ENCODE measurements around the gene ERG. TPM values are rescaled to one million over a fixed set of nuclear protein-coding genes. Genes with fewer than 3 reads are reported as not detected.

ERG gene
- polyA plus RNA-seq, 10 donors = 15.5 to 24.3 (median 19.6) TPM

DNA sequence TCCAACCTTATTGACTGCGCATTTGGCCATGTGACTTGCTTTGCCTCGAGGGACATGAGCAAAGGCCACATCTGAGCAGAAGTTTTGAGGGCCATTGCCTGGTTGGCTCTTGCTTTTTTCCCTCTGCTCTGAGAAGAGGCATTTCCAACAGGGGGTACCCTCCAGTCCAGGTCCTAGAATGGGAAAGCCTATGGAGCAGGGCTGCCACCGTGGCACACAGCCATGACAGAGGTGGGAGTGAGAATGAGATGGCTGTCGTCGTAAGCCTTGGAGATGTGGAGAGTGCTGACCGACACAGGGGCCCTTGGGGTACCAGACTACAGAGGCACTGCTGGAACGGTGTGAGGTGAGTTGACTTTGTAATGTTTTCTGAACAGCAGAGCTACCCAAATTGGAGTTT is 138.4 kb downstream of the ERG start:
- no peak for DNase-seq

DNA sequence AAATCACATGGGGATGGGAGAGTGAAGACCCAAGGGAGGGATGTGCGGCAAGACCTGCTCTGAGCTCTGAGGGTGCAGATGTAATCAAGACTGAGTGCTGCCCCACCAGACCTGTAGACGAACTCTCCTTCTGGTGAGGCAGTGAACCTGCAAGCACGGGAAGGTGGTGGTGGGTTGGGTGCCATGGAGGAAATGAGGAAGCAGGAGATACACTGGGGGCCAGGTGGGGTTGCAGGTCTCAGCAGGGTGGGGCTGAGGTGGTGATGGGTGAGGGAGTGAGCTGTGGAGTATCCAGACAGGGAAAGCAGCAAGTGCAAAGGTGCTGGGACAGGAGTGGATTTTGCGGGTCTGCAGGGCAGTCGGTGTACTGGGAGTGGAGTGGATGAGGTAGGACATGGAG is 139.2 kb downstream of the ERG start:
- no peak for DNase-seq

DNA sequence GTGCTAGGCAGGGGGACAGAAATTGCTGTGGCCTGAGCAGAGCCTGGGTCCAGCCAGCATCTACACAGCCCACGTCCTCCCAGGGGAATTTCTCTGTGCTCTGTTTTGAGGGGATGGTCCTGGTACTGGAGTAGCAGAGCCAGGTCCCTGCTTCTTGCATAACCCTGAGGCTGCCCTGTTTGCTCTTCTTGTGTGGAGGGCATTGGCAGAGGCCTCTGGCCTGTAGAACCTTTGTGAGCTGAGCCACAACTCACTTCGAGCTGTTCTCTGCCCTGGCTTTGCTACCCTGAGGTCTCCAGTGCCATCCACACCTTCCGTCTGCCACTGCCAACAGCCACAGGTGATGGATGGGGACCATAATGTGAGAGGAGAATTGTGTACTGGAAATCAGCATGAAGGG is 139.6 kb downstream of the ERG start:
- no peak for DNase-seq

DNA sequence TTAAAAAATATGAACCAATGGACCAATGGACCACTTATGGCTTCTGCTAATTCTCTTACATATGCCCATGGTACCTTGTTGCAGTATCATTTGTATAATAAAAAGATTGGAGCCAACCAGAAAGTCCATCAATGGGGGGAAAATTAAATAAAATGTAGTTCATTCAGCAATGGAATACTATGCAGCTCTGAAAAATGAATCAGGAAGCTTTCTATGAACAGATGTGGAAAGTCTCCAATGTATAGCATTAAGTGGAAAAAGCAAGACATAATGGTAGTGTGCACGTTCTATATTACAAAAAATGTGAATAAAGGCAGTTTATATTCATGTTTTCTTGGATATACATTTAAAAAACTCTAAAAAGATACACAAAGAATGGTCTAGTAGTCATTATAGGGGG is 140.2 kb downstream of the ERG start:
- no peak for DNase-seq

DNA sequence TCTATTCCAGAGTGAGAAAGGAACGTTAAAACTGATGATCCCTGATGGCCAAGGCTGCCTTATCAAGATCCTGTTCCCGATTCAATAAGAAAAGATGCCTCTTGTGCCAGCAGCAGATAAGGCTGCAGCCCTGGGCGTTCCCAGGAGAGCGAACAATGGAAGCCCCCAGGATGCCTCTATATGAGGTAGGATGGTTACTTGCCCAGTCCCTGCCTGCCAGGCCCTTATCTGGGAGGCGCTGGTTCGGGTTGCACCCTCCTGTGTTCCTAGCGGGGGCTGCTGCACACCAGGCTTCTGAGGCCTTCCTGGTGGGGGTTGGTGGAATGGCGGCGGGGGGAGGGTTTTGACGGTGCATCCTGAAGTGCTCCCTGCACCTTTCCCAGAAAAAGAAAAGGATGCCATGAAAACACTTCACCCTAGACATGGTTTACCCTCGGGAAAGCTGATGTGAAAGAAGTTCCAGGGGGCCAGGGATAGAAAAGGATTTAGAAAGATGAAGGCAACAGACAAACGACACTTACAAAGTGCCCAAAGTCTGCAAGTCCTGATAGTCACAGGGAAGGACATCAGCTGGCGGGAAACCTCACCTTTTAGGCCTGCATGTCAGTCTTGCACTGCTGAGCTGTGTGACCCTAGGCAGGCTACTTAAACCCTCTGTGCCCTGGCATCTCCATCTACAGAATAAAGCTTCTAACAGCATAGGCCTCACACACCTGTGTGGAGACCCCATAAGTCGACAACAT is 141.2 kb downstream of the ERG start:
- DNase-seq = no peak

DNA sequence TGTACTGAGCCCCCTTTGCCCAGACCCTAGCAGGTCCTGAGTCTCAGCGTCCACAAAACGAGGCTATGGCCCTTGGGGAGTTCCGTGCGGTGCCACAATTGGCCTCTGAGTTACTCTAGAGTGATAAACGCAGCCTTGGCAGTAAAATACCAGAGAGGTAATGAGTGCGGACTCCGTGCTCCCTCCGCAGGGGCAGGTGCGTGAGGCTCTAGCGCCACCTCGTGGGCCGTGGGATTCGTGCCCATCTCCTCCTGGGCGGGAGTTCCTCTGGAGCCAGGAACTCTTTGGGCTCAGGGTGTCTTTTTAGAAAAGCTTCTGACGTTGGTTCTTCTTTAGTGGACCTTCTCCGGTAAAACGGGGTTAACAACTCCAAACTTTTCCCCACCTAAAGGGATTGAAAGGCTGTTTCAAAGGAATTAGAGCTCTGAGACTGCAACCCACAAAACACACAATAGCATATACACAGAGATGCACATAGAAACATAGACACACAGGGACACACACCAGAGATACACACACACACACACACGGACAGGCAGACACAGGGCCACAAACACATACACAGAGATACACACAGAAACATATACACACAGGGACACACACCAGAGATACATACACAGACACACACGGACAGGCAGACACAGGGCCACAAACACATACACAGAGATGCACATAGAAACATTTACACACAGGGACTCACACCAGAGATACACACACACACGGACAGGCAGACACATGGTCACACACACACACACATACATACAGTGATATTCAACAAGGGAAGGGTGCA is 142.1 kb downstream of the ERG start:
- DNase-seq = peak; percentile 62 to 87 (median 82)

DNA sequence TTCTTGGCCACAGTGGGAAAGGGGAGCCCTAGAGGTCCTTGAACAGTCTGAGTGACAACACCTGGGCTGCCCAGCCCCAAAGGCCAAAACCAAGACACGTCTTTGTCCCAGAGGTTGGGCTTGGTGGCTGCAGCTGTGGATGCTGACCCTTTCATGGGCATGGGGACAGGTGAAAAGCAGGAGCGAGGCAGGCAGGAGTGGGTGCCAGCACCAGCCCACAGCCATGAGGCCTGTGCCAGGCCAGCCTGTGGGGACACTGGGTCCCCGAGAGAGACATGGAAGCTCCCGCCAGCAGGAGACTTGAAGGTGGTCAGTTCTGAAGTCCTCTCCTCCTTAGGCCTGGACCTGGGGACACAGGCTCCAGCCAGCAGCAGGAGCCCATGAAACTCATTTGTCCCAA is 142.9 kb downstream of the ERG start:
- no peak for DNase-seq

DNA sequence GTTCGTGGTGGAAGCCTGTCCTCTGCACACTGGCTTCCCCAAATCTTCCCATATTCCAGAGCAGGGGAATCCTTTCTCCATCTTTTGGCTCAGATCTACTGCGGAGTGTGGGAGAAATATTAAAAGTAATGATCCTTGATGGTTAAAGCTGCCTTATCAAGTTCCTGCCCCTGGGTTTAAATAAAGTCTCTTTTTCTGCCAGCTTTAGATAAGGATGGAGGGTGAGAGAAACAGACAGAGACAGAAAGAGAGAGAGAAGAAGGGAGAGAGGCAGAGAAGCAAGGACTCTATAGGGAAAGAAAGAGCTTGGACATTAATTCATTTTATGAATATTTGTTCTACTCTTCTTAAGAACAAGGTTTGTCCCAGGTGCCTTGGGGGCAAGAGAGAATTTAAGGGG is 143.5 kb downstream of the ERG start:
- DNase-seq = no peak

DNA sequence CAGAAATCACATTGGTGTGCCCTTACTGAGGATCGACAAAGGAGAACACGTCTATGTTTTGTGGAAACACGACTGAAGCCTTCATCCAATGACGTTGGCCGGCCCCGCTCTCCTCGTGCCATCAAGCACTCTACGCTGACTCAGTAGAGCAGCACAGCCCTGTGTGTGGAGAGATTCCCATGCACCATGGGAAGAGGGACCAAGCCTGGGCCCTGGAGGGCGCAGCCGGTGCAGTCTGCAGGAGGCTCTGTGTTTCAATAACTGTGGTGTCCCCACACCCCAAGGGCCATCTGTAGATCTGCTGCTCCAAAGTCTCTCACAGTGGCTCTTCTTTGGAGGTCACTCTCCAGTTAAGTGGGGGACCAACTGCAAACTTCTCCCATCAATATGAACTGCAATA is 144.0 kb downstream of the ERG start:
- DNase-seq = no peak

DNA sequence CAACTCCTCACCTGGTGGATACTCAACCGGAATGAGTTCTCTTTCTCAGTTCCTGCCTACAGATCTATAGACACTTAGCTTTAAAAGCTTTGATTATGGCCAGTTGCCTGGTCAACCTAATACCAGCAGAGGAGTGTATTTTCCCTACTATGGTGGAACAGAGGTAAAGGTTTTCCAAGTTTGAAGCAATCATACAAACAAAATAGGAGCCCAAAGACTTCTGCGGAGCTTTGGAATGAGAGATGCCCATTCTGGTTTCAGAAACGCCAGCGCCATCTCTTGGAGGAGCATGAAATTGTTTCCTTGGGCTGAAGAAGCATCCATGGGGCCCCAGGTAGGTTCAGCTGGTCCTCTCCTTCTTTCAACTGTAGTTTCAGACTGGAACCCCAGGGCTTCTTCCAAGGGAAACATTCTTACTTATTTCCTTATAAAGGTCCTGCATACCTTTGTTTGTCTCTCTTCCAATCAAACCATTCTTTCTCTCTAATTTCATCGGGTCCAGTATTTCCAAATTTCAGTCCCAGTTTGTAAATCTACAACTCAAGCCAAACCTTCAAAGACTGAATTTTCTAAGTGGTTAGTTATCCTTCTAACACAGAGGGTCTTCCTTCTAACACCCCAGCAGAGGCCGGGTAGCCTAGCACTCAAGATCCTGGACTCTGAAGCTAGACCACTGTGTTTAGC is 145.6 kb downstream of the ERG start:
- DNase-seq = peak; percentile 44 to 67 (median 63)

DNA sequence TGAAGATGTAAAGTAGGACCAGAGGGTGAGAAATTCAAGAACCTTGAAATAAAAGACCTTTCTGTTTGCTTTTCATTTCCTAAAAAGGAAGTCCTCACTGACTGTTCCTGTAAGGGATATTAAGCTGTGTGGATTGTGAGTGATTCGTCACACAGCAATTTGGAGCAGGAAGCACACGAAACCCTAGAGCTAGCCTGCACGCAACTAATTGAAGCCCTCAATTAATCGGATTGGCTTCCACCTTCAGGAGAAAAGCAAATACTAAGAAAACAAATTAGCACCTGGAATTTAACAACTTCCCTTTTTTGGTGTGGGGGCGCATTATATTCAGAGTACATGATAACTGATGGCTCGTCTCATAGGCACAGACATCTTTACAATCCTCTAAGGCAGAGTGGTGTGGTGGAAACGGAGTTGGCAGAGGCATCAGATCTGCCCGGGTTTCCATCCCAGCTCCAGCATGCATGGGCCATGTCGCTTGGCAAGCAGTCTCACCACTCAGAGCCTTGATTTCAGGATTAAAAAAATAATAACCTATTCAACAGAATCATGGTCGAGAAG is 146.2 kb downstream of the ERG start:
- peak in 2 of 3 donors; percentile 6 to 81 for DNase-seq

DNA sequence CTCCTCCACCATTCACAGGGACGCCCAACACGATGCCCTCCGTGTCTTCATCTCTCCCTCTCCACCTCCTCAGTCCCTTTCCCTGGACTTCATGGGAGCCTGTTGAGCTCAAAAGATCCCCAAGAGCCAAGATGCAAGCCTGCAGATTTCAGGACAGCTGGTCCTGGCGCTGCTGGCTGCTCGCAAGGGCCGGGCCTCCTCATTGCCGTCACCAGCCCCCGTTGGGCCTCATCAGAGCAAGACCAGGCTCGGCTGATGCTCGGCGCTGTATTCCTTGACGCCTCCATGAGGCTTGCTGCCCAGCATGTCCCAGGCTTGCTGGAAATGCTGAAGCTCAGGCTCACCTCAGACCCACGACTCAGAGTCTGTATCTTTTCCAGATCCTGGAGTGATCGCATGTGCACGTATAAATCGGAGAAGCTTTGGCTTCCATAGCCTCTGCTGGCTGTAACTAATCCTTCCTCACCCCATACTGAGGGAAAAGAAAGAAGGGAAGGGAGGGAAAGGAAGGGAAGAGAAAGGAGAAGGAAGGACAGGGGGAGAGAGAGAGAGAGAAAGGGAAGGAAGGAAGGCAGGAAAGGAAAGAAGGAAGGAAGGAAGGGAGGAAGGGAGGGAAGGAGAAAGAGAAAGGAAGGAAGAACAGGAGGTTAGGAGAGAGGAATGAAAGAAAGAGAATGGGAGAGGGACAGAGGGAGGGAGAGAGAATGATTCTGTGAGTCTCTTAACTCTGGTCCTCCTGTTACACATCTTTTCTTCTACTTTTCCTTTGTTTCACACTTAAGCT is 146.9 kb downstream of the ERG start:
- DNase-seq = peak in 1 of 3 donors; percentile 38

DNA sequence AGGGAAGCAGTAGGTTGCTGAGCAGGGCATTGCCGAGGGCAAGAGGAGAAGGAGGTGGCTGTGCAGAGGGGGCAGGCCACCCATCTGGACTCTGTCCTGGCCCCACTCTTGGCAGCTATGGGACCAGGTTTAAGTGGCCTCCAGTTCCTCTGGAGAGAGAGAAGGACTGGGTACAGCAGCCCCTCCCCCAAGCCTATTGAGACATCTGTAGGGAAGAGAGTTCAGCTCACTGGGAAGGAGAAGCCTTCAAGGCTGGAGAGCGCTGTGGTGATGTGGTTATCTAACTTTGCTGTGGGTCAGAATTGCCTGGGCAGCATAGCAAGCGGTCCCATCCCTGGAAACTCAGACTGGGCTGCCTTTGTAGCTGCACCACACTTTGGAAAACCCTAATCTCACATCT is 147.6 kb downstream of the ERG start:
- DNase-seq = no peak

DNA sequence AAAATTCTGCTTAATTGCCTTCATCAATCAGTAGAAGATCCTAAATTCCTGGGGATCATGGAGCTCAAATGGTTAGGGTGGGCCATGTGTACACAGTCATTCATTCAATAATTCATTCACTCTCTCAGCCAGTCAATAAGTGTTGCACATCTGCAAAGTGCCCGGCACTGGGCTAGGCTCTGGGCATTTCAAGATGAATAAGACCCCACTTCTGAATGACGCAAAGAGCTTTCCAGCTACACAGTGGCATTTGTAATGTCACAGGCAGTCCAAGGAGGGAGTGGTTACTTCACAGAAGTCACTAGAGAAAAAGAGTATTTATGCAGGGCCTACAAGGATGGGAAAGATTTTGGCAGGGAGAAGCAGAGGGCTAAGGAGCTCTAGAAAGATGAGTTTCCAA is 148.3 kb downstream of the ERG start:
- no peak for DNase-seq

DNA sequence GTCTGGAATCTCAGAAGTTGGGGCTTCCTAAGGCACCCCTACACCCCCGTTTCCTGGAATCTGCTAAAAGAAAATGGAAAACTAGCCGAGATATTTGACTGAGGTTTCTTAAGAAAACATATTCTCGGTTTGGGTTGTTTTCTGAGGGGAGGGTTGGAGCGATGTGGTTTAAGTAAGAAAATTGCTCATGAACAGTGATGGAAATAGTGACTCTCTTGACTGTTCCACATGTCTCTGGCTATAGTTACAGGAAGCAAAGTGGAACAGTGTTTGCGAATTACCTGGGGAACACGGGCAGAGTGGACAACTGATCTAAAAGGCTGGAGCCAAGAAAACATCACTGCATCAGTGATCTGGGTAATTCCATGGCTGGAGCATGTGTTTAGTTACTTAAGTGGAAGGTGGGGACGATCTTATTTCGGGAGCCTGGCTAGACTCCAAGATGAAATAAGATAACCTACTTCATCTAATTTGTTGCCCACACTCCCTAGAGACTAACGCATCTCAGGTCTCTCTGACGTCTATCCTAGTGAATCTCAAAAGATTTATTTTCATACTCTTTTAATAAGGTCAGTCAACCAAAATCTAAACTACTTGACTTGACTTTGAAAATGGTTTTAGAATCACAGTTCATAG is 149.0 kb downstream of the ERG start:
- DNase-seq = peak; percentile 40 to 73 (median 71)

DNA sequence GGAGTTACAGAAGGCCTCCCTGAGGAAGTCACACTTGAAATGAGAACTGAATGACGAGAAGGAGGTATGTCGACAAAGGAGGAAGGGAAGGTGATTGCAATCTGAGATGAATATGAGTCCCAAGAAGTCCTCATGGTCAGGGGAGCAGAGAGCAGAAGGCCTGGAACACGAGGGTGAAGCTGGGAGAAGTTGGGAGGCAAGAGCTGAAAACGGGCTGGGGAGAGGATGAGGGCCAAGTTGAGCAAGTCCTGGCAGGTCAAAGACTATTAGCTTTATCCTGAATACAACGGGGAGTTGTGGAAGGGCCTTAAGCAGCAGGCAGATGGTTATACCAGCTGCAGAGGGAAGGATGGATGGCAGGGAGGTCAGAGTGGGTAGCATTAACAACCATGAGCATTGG is 152.0 kb downstream of the ERG start:
- no peak for DNase-seq

DNA sequence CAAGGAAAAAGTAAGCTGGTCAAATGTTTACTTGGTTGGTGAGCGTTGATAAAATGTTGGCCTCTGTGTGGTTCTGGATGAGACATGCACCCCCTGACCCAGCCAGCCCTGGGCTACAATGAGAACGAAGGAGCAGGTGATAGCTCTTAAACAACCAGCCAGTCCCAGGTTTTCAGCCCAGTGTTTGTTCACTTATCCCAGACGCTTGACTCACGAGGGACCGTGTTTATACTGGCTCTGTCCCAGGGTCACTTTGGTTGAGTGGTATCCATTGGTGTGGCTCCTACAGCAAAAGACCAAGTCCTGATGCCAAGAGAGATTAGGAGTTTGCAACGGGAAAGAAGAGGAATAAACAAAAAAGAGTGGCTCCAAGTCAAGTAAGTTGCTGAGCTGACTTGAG is 154.6 kb downstream of the ERG start:
- DNase-seq = no peak

DNA sequence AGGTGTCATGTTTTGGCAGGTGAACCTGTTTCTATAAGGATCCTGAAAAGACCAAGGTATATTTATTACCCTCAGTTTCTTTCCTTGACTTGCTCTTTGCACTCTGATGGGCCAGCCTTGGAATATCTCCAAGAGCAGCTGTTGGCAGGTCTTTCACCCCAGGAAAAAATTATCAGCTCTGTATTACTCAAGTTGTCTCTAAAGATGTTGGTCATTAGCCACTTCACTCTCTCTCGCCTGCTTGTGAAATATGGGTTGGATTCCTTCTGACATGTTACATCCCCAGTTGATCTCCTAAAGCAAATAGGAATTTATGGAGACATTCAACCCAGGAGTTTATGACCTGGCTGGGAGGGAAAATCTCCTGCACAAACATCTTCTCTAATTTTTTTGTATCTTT is 155.5 kb downstream of the ERG start:
- DNase-seq = no peak

DNA sequence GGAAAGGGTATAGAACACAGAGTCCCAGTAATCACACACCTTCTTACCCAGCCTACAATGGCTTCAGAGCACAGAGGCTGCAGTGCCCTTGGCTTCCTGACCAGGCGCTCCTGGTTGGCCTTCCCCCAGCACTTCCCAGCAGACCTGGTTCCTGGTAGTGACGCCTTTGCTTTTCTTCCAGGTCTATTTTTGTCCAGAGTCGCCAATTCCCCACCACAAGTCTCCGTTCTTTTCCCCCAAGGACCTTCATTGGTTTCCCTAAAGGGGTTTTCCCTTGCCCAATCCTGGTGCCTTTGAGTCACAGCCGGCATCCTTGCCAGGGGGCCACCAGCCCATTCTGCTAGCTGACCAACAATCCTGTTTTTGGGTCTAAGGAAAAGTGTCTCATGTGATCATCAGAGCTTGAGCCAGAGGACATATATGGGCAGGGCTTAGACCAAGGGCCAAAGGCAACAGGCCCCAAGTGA is 156.7 kb downstream of the ERG start:
- DNase-seq = no peak

DNA sequence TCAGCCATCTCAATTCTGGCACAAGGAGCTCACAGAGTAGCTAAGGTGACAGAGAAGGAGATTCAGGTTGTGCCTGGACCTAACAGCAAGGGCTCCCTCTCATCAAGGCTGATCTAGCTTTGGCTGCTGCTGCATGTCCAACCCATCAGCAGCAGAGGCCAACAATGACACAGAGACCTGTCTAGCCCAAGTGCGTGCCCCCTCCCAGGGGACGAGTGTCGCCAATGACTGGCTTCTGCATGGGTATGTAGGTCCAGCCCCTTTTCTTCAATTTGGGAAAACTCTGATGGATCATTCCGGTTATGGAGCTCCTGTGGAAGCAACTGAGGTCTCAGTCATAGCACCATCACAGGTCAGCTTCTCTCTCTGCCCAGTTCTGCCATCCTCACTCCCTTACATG is 158.1 kb downstream of the ERG start:
- DNase-seq = no peak

DNA sequence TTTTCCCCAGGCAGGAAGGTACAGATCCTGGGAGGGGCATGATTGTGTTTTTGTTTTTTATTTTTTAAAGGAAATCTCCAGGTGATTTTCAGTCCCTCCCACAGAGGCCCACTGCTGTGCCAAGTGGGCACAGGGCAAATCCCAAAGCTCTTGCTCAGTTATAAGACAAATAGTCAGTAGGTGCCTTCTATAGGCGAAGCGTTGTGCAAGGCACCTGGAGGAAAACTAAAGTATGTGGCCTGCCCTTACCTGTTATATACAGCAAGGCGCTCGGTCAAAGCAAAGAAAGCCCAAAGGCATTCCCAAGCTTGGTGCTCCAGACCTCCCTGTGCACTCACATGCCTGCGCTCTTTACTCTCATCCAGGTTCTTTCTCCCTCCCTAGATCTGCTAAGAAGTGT is 160.5 kb downstream of the ERG start:
- no peak for DNase-seq

All from muscle of back (tissue), 11 donors.